ENCODE data around the gene LAMA5. TPM values are rescaled to one million over a fixed set of nuclear protein-coding genes. Genes with fewer than 3 reads are reported as not detected.

The LAMA5 gene
- total and polyA plus RNA-seq, 7 donors = 1.8 to 409 (median 56.5) TPM

DNA sequence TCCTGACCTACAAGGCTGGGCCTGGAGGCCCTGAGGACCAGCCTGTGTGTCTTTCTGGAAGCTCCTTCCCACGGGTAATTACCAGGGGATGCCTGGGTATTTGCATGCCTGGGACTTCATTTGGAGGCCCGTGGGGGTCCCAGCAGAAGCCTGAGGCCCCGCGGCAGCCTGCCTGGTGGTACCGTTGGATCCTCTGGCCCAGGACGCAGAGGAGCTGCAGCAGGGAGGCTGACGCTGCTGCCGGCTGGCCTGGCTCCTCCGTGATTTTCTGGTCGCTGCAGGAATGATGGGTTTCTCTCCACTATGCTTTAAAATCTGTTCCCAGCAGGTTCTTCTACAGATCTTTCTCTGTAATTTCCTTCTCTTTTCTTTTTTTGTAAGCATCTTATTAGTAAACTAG is 33.4 kb upstream of the LAMA5 start:
- Histone ChIP-seq H3K36me3 (peaks cover 0 to 22% (median 0%) of the 10 kb centered on the region in 4 donors), H3K4me1 (peaks cover 0 to 8% (median 5%) of the 10 kb centered on the region in 4 donors), H3K4me3 (no peak overlapping the region), H3K27me3 (no peaks in the 10 kb centered on the region), H3K27ac (no peak overlapping the region), H3K9me3 (no peaks in the 10 kb centered on the region)
- WGBS, 2 donors = 89% methylated on average over 10 of the region's 10 CpGs
- TF ChIP-seq, protein P1, sequence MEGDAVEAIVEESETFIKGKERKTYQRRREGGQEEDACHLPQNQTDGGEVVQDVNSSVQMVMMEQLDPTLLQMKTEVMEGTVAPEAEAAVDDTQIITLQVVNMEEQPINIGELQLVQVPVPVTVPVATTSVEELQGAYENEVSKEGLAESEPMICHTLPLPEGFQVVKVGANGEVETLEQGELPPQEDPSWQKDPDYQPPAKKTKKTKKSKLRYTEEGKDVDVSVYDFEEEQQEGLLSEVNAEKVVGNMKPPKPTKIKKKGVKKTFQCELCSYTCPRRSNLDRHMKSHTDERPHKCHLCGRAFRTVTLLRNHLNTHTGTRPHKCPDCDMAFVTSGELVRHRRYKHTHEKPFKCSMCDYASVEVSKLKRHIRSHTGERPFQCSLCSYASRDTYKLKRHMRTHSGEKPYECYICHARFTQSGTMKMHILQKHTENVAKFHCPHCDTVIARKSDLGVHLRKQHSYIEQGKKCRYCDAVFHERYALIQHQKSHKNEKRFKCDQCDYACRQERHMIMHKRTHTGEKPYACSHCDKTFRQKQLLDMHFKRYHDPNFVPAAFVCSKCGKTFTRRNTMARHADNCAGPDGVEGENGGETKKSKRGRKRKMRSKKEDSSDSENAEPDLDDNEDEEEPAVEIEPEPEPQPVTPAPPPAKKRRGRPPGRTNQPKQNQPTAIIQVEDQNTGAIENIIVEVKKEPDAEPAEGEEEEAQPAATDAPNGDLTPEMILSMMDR (IDR thresholded peaks at IDR 0.05) = no peak
- TF ChIP-seq EP300 (IDR thresholded peaks at IDR 0.05) = no peak
- no peak for TF ChIP-seq POLR2A (IDR thresholded peaks at IDR 0.05)
- TF ChIP-seq POLR2AphosphoS5 (IDR thresholded peaks at IDR 0.05) = no peak
- DNase-seq = no peak
- intact Hi-C loops (cut with DNase I) = loop anchor here (10.0 kb wide), 2 partner anchors 394 to 814 kb away; partner anchors contain the start of genes MRGBP and YTHDF1

DNA sequence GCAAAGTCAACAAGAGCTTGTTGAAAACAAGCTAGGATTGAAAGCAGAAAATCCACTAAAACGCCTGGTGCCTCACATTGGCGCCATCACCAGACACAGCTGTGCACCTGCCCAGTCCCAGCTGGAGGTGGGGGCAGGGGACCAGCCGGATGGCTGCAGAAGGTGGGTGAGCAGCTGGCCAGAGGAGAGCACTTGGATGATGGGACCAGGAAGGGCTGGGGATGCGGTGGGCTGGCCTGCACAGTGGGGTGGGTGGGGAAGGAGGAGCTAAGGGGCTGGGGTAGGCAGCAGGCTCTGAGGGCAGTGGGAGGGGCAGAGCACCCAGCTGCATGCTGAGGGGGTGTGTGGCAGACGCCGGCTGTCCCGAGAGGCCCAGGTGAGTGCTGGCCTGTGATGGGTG is 32.9 kb upstream of the LAMA5 start:
- Histone ChIP-seq H3K27ac (no peak overlapping the region), H3K36me3 (peaks cover 0 to 23% (median 0%) of the 10 kb centered on the region in 4 donors), H3K4me3 (no peak overlapping the region), H3K27me3 (no peaks in the 10 kb centered on the region), H3K9me3 (no peaks in the 10 kb centered on the region), H3K4me1 (peaks cover 0 to 3% (median under 1%) of the 10 kb centered on the region in 4 donors)
- DNase-seq = no peak
- intact Hi-C loops (cut with DNase I) = loop anchor here (10.0 kb wide), 2 partner anchors 395 to 815 kb away; partner anchors contain the start of genes MRGBP and YTHDF1
- TF ChIP-seq POLR2A (IDR thresholded peaks at IDR 0.05) (no peak), POLR2AphosphoS5 (IDR thresholded peaks at IDR 0.05) (no peak), EP300 (IDR thresholded peaks at IDR 0.05) (no peak)
- TF ChIP-seq, protein P1 (IDR thresholded peaks at IDR 0.05) = no peak
- 79 to 83% methylated on average over 7 of the region's 7 CpGs for WGBS, 2 donors

DNA sequence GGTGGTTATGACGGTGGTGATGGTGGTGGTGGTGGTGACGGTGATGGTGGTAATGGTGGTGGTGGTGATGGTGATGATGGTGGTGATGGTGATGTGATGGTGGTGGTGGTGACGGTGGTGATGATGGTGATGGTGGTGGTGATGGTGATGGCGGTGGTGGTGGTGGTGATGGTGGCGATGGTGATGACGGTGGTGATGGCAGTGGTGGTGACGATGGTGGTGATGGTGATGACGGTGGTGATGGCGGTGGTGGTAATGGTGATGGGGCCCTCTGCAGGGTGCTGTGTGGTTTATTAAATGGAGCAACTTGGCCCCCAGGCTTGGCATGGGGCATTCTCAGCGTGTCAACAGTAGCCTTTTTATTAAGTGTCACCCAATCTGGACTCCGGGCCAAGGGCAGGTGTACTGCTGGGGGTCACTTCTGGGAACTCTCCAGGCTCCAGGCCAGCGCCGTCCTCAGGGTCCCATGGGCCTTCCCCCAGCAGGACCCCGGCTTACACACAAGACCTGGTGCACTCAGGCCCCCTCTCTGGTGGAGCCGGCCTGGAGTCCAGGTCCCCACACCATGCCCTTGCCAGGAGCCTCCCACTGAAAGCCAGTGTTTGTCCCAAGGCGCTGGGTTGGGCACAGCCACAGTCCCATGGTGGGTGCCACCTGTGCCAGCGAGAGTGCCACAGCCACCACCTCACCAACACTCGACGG is 31.2 kb upstream of the LAMA5 start:
- 93 to 98% methylated on average over 19 of the region's 19 CpGs for WGBS, 2 donors
- Histone ChIP-seq H3K27me3 (no peaks in the 10 kb centered on the region), H3K4me3 (no peak overlapping the region), H3K36me3 (peaks cover 0 to 39% (median 2%) of the 10 kb centered on the region in 4 donors), H3K27ac (no peak overlapping the region), H3K9me3 (no peaks in the 10 kb centered on the region), H3K4me1 (no peaks in the 10 kb centered on the region)
- intact Hi-C loops (cut with DNase I) = no loop called here
- DNase-seq = no peak
- no peak for TF ChIP-seq EP300 (IDR thresholded peaks at IDR 0.05)
- TF ChIP-seq POLR2AphosphoS5 (IDR thresholded peaks at IDR 0.05) = no peak
- no peak for TF ChIP-seq POLR2A (IDR thresholded peaks at IDR 0.05)
- TF ChIP-seq, protein P1 (IDR thresholded peaks at IDR 0.05) = no peak

DNA sequence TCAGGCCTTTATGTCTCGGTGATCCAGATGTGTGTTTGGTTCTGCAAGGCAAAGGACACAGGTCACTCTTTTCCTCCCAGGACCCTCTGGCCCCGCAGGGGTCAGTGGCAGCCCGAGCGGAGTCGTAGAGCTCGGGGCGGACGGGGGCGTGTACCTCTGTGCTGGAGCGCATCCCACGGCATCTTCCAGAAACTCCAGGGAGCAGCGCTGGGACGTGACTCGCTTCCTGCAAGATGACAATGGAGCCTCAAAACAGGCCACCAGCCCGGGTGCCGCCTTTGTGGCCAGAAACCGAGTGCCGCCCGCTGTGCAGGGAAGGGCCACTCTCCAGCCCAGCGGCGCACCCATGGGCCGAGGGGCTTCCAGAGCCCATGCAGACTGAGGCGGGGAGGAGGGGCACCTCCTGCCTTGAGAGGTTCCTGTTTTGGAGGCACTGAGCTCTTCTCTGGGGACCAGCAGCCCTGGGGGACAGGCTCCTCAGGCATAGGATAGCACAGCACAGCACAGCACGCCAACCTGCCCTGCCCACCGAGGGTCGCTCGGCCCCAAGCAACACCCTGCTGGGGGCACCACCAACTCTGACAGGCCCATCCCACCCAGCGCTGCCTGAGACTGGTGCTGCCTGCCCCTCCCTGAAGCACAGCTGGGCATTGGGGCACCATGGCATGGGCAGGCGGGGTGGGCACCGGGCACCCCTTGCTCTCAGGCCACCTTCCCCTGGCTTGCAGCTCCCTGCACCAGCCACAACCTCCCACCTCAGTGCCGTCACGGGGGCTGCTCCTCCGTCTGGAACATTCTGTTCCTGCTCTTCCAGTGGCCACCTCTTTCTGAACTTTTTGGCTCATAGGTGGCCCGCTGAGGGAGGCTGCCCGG is 29.5 kb upstream of the LAMA5 start:
- WGBS, 2 donors = 92 to 93% methylated on average over 35 of the region's 35 CpGs

More for the DNA sequence above, 29.5 kb upstream of the LAMA5 start:
- H3K4me3 ChIP-seq = no peak overlapping the region
- no peaks in the 10 kb centered on the region for H3K27me3 ChIP-seq
- H3K9me3 ChIP-seq = no peaks in the 10 kb centered on the region
- H3K4me1 ChIP-seq = no peaks in the 10 kb centered on the region
- H3K27ac ChIP-seq = no peak overlapping the region
- H3K36me3 ChIP-seq = peaks cover 0 to 45% (median 3%) of the 10 kb centered on the region in 4 donors
- TF ChIP-seq POLR2AphosphoS5 (IDR thresholded peaks at IDR 0.05) = no peak
- no peak for TF ChIP-seq POLR2A (IDR thresholded peaks at IDR 0.05)
- TF ChIP-seq, protein P1 (IDR thresholded peaks at IDR 0.05) = no peak
- no peak for TF ChIP-seq EP300 (IDR thresholded peaks at IDR 0.05)
- DNase-seq = no peak
- intact Hi-C loops (cut with DNase I) = no loop called here

Measured in sigmoid colon (tissue), 7 donors.